Measurements from ENCODE around the gene HSPA6. TPM values are rescaled to one million over a fixed set of nuclear protein-coding genes. Genes with fewer than 3 reads are reported as not detected.
"Not testable (repeated sequence)": the region's sequence is repeated elsewhere in the genome, so short reads cannot be mapped to it uniquely, and the experiment has no call there.

HSPA6 gene
- total and polyA plus RNA-seq, 10 of the 15 experiments (the other 5 are each of a cell fraction or from before 2014, with no cell fraction given) = 0.05 to 8.8 (median 0.66) TPM

DNA sequence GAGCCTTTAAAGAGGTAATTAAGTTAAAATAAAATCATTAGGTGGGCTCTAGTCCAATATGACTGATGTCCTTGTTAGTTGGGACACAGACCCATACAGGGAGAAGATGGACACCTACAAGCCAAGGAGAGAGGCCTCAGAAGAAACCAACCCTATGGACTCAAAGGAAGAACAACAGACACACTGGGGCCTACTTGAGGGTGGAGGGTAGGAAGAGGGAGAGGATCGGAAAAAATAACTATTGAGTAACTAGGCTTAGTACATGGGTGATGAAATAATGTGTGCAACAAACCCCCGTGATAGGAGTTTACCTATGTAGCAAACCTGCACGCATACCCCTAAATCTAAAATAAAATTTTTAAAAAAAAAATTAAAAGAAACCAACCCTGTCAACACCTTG, 30.0 kb downstream of the HSPA6 start:
- H3K36me3 ChIP-seq (ENCODE audit: control insufficient read depth in 2 of 2, insufficient read depth in 2 of 2, low read length in 1 of 2); ATAC-seq; DNase-seq (ENCODE audit: low read depth, low spot score); H4K20me1 ChIP-seq (ENCODE audit: control insufficient read depth, insufficient read depth); H3K9ac ChIP-seq (ENCODE audit: control insufficient read depth, insufficient read depth, low read length); SMC1A ChIA-PET (ENCODE audit: uncharacterized antibody, unreplicated experiment); H3K9me3 ChIP-seq (replicated peaks; ENCODE audit: control insufficient read depth, insufficient read depth, low read length); RAD21 ChIA-PET (ENCODE audit: unreplicated experiment); H3K4me2 ChIP-seq (ENCODE audit: control insufficient read depth, insufficient read depth); H2AFZ ChIP-seq (ENCODE audit: control insufficient read depth, low read depth, low read length); H3K4me1 ChIP-seq (ENCODE audit: control insufficient read depth, insufficient read depth, low read length); H3K27ac ChIP-seq (ENCODE audit: control insufficient read depth, insufficient read depth); FAIRE-seq; BruUV-seq (replicated peaks); H3K4me3 ChIP-seq; in situ Hi-C loops (cut with MboI); H3K79me2 ChIP-seq (ENCODE audit: control insufficient read depth, insufficient read depth, low read length); H3K27me3 ChIP-seq (replicated peaks in 1 of 2; ENCODE audit: control insufficient read depth in 2 of 2, insufficient read depth in 2 of 2, low read length in 1 of 2); CTCF ChIA-PET; intact Hi-C loops (cut with micrococcal nuclease; ENCODE audit: unreplicated experiment); POLR2A ChIA-PET: not testable (repeated sequence)
- WGBS (ENCODE audit: insufficient coverage, insufficient replicate concordance, low lambda C conversion rate, missing lambda C conversion rate) = 87% methylated on average over 3 of the region's 3 CpGs

DNA sequence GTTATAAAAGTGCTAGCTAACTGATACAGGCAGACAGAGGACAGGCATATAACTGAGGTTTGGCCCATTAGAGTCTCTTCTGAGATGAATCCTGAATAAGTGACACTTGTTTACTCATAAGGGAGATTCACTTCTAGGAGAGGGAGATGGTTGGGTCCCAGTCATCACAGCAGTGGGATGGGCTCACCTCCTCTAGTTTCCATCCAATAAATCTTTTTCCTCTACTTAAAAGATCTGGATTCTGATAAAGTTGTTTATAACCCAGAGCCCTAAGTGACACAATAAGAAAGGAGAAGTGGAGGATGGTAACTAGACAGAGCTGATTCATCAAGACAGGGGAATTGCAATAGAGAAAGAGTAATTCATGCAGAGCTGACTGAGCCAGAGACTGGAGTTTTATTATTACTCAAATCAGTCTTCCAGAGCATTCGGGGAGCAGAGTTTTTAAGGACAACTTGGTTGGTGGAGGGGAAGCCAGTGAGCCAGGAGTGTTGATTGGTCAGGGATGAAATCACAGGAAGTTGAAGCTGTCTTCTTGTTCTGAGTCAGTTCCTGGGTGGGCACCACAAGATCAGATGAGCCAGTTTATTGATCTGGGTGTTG, 30.6 kb downstream of the HSPA6 start:
- FAIRE-seq; POLR2A ChIA-PET; BruUV-seq (replicated peaks); in situ Hi-C loops (cut with MboI); H3K4me3 ChIP-seq; intact Hi-C loops (cut with micrococcal nuclease; ENCODE audit: unreplicated experiment); H3K79me2 ChIP-seq (ENCODE audit: control insufficient read depth, insufficient read depth, low read length); CTCF ChIA-PET; H3K9ac ChIP-seq (ENCODE audit: control insufficient read depth, insufficient read depth, low read length); H3K36me3 ChIP-seq (ENCODE audit: control insufficient read depth in 2 of 2, insufficient read depth in 2 of 2, low read length in 1 of 2); H2AFZ ChIP-seq (ENCODE audit: control insufficient read depth, low read depth, low read length); H3K4me1 ChIP-seq (ENCODE audit: control insufficient read depth, insufficient read depth, low read length); H4K20me1 ChIP-seq (ENCODE audit: control insufficient read depth, insufficient read depth); H3K27me3 ChIP-seq (replicated peaks in 1 of 2; ENCODE audit: control insufficient read depth in 2 of 2, insufficient read depth in 2 of 2, low read length in 1 of 2); RAD21 ChIA-PET (ENCODE audit: unreplicated experiment); DNase-seq (ENCODE audit: low read depth, low spot score); H3K27ac ChIP-seq (ENCODE audit: control insufficient read depth, insufficient read depth); H3K9me3 ChIP-seq (replicated peaks; ENCODE audit: control insufficient read depth, insufficient read depth, low read length); SMC1A ChIA-PET (ENCODE audit: uncharacterized antibody, unreplicated experiment); H3K4me2 ChIP-seq (ENCODE audit: control insufficient read depth, insufficient read depth): not testable (repeated sequence)
- peak in 1 of 2 experiments; percentile 20; a peak in 1 of 4 replicates for TF ChIP-seq ETV6 (conservative IDR thresholded peaks at IDR 0.05 in 1 of 2, IDR thresholded peaks at IDR 0.05 in 1 of 2; ENCODE audit: borderline replicate concordance in 1 of 2, low read depth in 1 of 2)
- peak; percentile 52 for TF ChIP-seq JUNB (IDR thresholded peaks at IDR 0.05)
- peak; percentile 42 for TF ChIP-seq EED (IDR thresholded peaks at IDR 0.05; ENCODE audit: low read depth)
- ATAC-seq = peak; percentile 80
- 0% methylated on average over 1 of the region's 1 CpG for WGBS (ENCODE audit: insufficient coverage, insufficient replicate concordance, low lambda C conversion rate, missing lambda C conversion rate)

DNA sequence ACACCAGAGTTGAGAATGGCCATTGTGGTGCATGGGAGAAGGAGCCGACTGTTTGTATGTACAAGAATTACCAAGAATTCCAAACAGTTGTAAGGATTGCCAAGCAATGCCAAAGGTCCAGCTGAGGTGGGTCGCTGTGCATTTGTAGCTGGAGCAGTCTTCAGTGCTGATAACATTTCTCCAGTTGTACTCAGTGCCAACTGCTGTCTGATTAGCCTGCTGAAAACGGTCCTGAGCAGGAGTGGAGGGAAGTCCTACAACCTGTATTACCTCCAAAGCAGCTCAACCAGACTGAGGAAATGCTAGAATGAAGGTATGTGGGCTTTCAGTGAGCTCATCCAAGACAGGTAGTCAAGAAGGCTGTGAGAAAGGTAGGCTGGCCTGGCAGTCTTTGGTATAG, 31.8 kb downstream of the HSPA6 start:
- intact Hi-C loops (cut with micrococcal nuclease; ENCODE audit: unreplicated experiment); H3K79me2 ChIP-seq (ENCODE audit: control insufficient read depth, insufficient read depth, low read length); H4K20me1 ChIP-seq (ENCODE audit: control insufficient read depth, insufficient read depth); H3K4me3 ChIP-seq; H3K9ac ChIP-seq (ENCODE audit: control insufficient read depth, insufficient read depth, low read length); H3K27me3 ChIP-seq (replicated peaks in 1 of 2; ENCODE audit: control insufficient read depth in 2 of 2, insufficient read depth in 2 of 2, low read length in 1 of 2); FAIRE-seq; H3K4me1 ChIP-seq (ENCODE audit: control insufficient read depth, insufficient read depth, low read length); H3K4me2 ChIP-seq (ENCODE audit: control insufficient read depth, insufficient read depth); POLR2A ChIA-PET; CTCF ChIA-PET; H3K36me3 ChIP-seq (ENCODE audit: control insufficient read depth in 2 of 2, insufficient read depth in 2 of 2, low read length in 1 of 2); in situ Hi-C loops (cut with MboI); ATAC-seq; H3K27ac ChIP-seq (ENCODE audit: control insufficient read depth, insufficient read depth); H3K9me3 ChIP-seq (replicated peaks; ENCODE audit: control insufficient read depth, insufficient read depth, low read length); SMC1A ChIA-PET (ENCODE audit: uncharacterized antibody, unreplicated experiment); DNase-seq (ENCODE audit: low read depth, low spot score); H2AFZ ChIP-seq (ENCODE audit: control insufficient read depth, low read depth, low read length); RAD21 ChIA-PET (ENCODE audit: unreplicated experiment); BruUV-seq (replicated peaks): not testable (repeated sequence)
- WGBS (ENCODE audit: insufficient coverage, insufficient replicate concordance, low lambda C conversion rate, missing lambda C conversion rate) = 67% methylated on average over 3 of the region's 3 CpGs

DNA sequence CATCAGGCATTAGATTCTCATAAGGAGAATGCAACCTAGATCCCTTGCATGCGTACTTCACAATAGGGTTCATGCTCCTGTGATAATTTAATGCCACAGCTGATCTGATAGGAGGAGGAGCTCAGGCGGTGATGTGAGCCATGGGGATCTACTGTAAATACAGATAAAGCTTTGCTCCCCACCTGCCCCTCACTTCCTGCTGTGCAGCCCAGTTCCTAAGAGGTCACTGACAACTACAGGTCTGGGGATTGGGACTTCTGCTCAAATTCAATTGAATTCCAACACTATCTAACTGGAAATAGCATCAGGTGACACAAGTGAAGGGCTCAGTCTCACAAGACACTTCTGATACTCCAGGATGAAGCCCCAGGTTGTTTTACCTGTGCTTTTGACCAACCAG, 32.6 kb downstream of the HSPA6 start:
- H3K27ac ChIP-seq (ENCODE audit: control insufficient read depth, insufficient read depth); BruUV-seq (replicated peaks); H4K20me1 ChIP-seq (ENCODE audit: control insufficient read depth, insufficient read depth); H3K79me2 ChIP-seq (ENCODE audit: control insufficient read depth, insufficient read depth, low read length); RAD21 ChIA-PET (ENCODE audit: unreplicated experiment); in situ Hi-C loops (cut with MboI); intact Hi-C loops (cut with micrococcal nuclease; ENCODE audit: unreplicated experiment); H3K9ac ChIP-seq (ENCODE audit: control insufficient read depth, insufficient read depth, low read length); H3K4me2 ChIP-seq (ENCODE audit: control insufficient read depth, insufficient read depth); POLR2A ChIA-PET; DNase-seq (ENCODE audit: low read depth, low spot score); ATAC-seq; H3K4me1 ChIP-seq (ENCODE audit: control insufficient read depth, insufficient read depth, low read length); FAIRE-seq; H3K27me3 ChIP-seq (replicated peaks in 1 of 2; ENCODE audit: control insufficient read depth in 2 of 2, insufficient read depth in 2 of 2, low read length in 1 of 2); CTCF ChIA-PET; H2AFZ ChIP-seq (ENCODE audit: control insufficient read depth, low read depth, low read length); H3K4me3 ChIP-seq; SMC1A ChIA-PET (ENCODE audit: uncharacterized antibody, unreplicated experiment); H3K36me3 ChIP-seq (ENCODE audit: control insufficient read depth in 2 of 2, insufficient read depth in 2 of 2, low read length in 1 of 2); H3K9me3 ChIP-seq (replicated peaks; ENCODE audit: control insufficient read depth, insufficient read depth, low read length): not testable (repeated sequence)
- WGBS (ENCODE audit: insufficient coverage, insufficient replicate concordance, low lambda C conversion rate, missing lambda C conversion rate) = 100% methylated on average over 1 of the region's 2 CpGs

All from GM12878 (cell line).